Trophoblast cell (in vitro differentiated cells and primary cell): ENCODE results near the gene RPL41.

Source experiments
- DNase-seq, 2 donors: peaks; one replicate each; pipeline ENCODE4 v3.0.0-alpha.2; 2016
- H2AFZ ChIP-seq: 2 replicates; pipeline ENCODE4 v1.6.1; 2013; ENCODE audit warnings: low read length, moderate library complexity, mild to moderate bottlenecking; ENCODE audit not compliant: insufficient read depth, poor library complexity
- H2AK5ac ChIP-seq: 2 replicates; pipeline ENCODE4 v1.6.1; 2013; ENCODE audit warnings: mild to moderate bottlenecking, low read length
- H2BK120ac ChIP-seq: 2 replicates; pipeline ENCODE4 v1.6.1; 2013; ENCODE audit warnings: low read length, mild to moderate bottlenecking, moderate library complexity; ENCODE audit not compliant: insufficient read depth, poor library complexity
- H2BK12ac ChIP-seq: 2 replicates; pipeline ENCODE4 v1.6.1; 2013; ENCODE audit warnings: mild to moderate bottlenecking, low read length, moderate library complexity
- H2BK5ac ChIP-seq: 2 replicates; pipeline ENCODE4 v1.6.1; 2013; ENCODE audit warnings: low read length, low read depth, moderate library complexity, mild to moderate bottlenecking; ENCODE audit not compliant: poor library complexity
- H3K14ac ChIP-seq: 2 replicates; pipeline ENCODE4 v1.6.1; 2013; ENCODE audit warnings: mild to moderate bottlenecking, low read length
- H3K18ac ChIP-seq: 2 replicates; pipeline ENCODE4 v1.6.1; 2013; ENCODE audit warnings: mild to moderate bottlenecking, low read length
- H3K23ac ChIP-seq: 2 replicates; pipeline ENCODE4 v1.6.1; 2013; ENCODE audit warnings: low read length
- H3K27ac ChIP-seq: 2 replicates; pipeline ENCODE4 v1.5.1; 2013; ENCODE audit warnings: low read depth, mild to moderate bottlenecking, inconsistent platforms, low read length, moderate library complexity
- H3K27me3 ChIP-seq: 2 replicates; pipeline ENCODE4 v1.6.1; 2013; ENCODE audit warnings: inconsistent platforms, mild to moderate bottlenecking, low read length, moderate library complexity; ENCODE audit not compliant: insufficient read depth
- H3K36me3 ChIP-seq, 2 experiments: 1 replicate in 1 of 2; 2 replicates in 1 of 2; pipeline ENCODE4 v1.6.1; 2013; ENCODE audit warnings: low read length in 2 of 2, mild to moderate bottlenecking in 2 of 2, moderate library complexity in 1 of 2; ENCODE audit not compliant: insufficient read depth in 2 of 2, control insufficient read depth in 1 of 2
- H3K4ac ChIP-seq: 2 replicates; pipeline ENCODE4 v1.6.1; 2013; ENCODE audit warnings: low read depth, mild to moderate bottlenecking, low read length, moderate library complexity
- H3K4me1 ChIP-seq, 2 experiments: 1 replicate in 1 of 2; 2 replicates in 1 of 2; pipeline ENCODE4 v1.6.1; 2013; ENCODE audit warnings: low read length in 2 of 2, mild to moderate bottlenecking in 2 of 2, moderate library complexity in 1 of 2; ENCODE audit not compliant: insufficient read depth in 2 of 2, control insufficient read depth in 1 of 2
- H3K4me2 ChIP-seq: 2 replicates; pipeline ENCODE4 v1.6.1; 2013; ENCODE audit warnings: inconsistent platforms, mild to moderate bottlenecking, low read length, moderate library complexity
- H3K4me3 ChIP-seq: 2 replicates; pipeline ENCODE4 v1.5.1; 2013; ENCODE audit warnings: mild to moderate bottlenecking, low read depth, low read length, inconsistent platforms
- H3K79me1 ChIP-seq: one replicate; pipeline ENCODE4 v1.6.1; 2013; ENCODE audit warnings: low read length
- H3K79me2 ChIP-seq: 2 replicates; pipeline ENCODE4 v1.6.1; 2013; ENCODE audit warnings: low read length, mild to moderate bottlenecking; ENCODE audit not compliant: control insufficient read depth, insufficient read depth, poor library complexity
- H3K9ac ChIP-seq: 2 replicates; pipeline ENCODE4 v1.6.1; 2013; ENCODE audit warnings: mild to moderate bottlenecking, low read length
- H3K9me3 ChIP-seq: 2 replicates; pipeline ENCODE4 v1.6.1; 2013; ENCODE audit warnings: low read depth, mild to moderate bottlenecking, control low read depth, inconsistent platforms, low read length; ENCODE audit not compliant: insufficient read depth
- H4K12ac ChIP-seq: 2 replicates; pipeline ENCODE4 v1.6.1; 2013; ENCODE audit warnings: low read depth, mild to moderate bottlenecking, low read length, moderate library complexity
- H4K8ac ChIP-seq: 2 replicates; pipeline ENCODE4 v1.6.1; 2013; ENCODE audit warnings: low read depth, mild to moderate bottlenecking, low read length, moderate library complexity
- H4K91ac ChIP-seq: one replicate; pipeline ENCODE4 v1.6.1; 2013; ENCODE audit warnings: low read depth, mild to moderate bottlenecking, low read length, moderate library complexity
- WGBS: extraction: QIAGEN DNeasy Blood & Tissue Kit; methylation state at CpG from one replicate; pipeline ENCODE4 v1.1.7; 2013; ENCODE audit warnings: missing lambda C conversion rate; ENCODE audit not compliant: insufficient read length, insufficient coverage; ENCODE audit errors: extremely low coverage; 5-methylcytosine and 5-hydroxymethylcytosine counted together

Gene RPL41

GRCh38 chr12:56162468-56163290 is 46.2 kb downstream of the RPL41 start:
- Histone ChIP-seq H3K4me2 (no peak overlapping the region), H4K12ac (no peak overlapping the region), H3K36me3 (peaks cover 59 to 64% of the 10 kb centered on the region in 2 experiments), H2BK12ac (no peak overlapping the region), H3K4me3 (no peak overlapping the region), H3K18ac (no peak overlapping the region), H3K4me1 (peaks cover 18 to 20% of the 10 kb centered on the region in 2 experiments), H3K9ac (no peak overlapping the region), H2BK120ac (no peak overlapping the region), H4K91ac (no peak overlapping the region), H3K79me1 (peaks cover 11% of the 10 kb centered on the region), H4K8ac (no peak overlapping the region), H3K4ac (no peak overlapping the region), H2AK5ac (no peak overlapping the region), H3K79me2 (peaks cover 16% of the 10 kb centered on the region), H3K9me3 (peaks cover 4% of the 10 kb centered on the region), H2AFZ (no peak overlapping the region), H3K27me3 (no peaks in the 10 kb centered on the region), H3K23ac (no peak overlapping the region), H2BK5ac (no peak overlapping the region), H3K14ac (no peak overlapping the region), H3K27ac (no peak overlapping the region)
- WGBS = no CpG with 5 or more reads among the region's 11 CpGs
- DNase-seq = peak in 1 of 2 donors; percentile 51

GRCh38 chr12:56163533-56164344 is 47.3 kb downstream of the RPL41 start:
- H2AK5ac ChIP-seq = no peak overlapping the region
- no CpG with 5 or more reads among the region's 11 CpGs for WGBS
- H3K27me3 ChIP-seq = no peaks in the 10 kb centered on the region
- H3K9ac ChIP-seq = no peak overlapping the region
- H3K23ac ChIP-seq = no peak overlapping the region
- no peak overlapping the region for H4K91ac ChIP-seq
- H3K36me3 ChIP-seq = peaks cover 68 to 73% of the 10 kb centered on the region in 2 experiments
- peaks cover 18 to 20% of the 10 kb centered on the region in 2 experiments for H3K4me1 ChIP-seq
- no peak overlapping the region for H2BK12ac ChIP-seq
- H3K18ac ChIP-seq = no peak overlapping the region
- H4K12ac ChIP-seq = no peak overlapping the region
- no peak overlapping the region for H3K27ac ChIP-seq
- H3K4ac ChIP-seq = no peak overlapping the region
- H3K9me3 ChIP-seq = peaks cover 2% of the 10 kb centered on the region
- no peak overlapping the region for H3K4me2 ChIP-seq
- no peak overlapping the region for H4K8ac ChIP-seq
- no peak overlapping the region for H2BK5ac ChIP-seq
- H3K14ac ChIP-seq = no peak overlapping the region
- DNase-seq = peak in 1 of 2 donors; percentile 18
- H3K4me3 ChIP-seq = peak overlapping the region; percentile 13
- H2AFZ ChIP-seq = no peak overlapping the region
- peaks cover 11% of the 10 kb centered on the region for H3K79me2 ChIP-seq
- no peak overlapping the region for H2BK120ac ChIP-seq
- H3K79me1 ChIP-seq = peaks cover 6% of the 10 kb centered on the region

GRCh38 chr12:56164345-56164729 is 47.9 kb downstream of the RPL41 start:
- H3K36me3 ChIP-seq = peaks cover 72 to 77% of the 10 kb centered on the region in 2 experiments
- no peak overlapping the region for H3K27ac ChIP-seq
- no peak overlapping the region for H2BK5ac ChIP-seq
- no peak for DNase-seq
- H3K9me3 ChIP-seq = peaks cover 2% of the 10 kb centered on the region
- 100% methylated on average over 1 of the region's 17 CpGs for WGBS
- H3K23ac ChIP-seq = no peak overlapping the region
- H3K79me2 ChIP-seq = peaks cover 6% of the 10 kb centered on the region
- H3K4me2 ChIP-seq = no peak overlapping the region
- H2BK120ac ChIP-seq = no peak overlapping the region
- no peak overlapping the region for H4K91ac ChIP-seq
- H2AFZ ChIP-seq = no peak overlapping the region
- peaks cover 2% of the 10 kb centered on the region for H3K79me1 ChIP-seq
- H4K8ac ChIP-seq = no peak overlapping the region
- H3K4me3 ChIP-seq = no peak overlapping the region
- no peak overlapping the region for H3K4ac ChIP-seq
- no peak overlapping the region for H3K14ac ChIP-seq
- H3K18ac ChIP-seq = no peak overlapping the region
- H4K12ac ChIP-seq = no peak overlapping the region
- no peak overlapping the region for H2AK5ac ChIP-seq
- H3K4me1 ChIP-seq = peaks cover 18 to 19% of the 10 kb centered on the region in 2 experiments
- no peaks in the 10 kb centered on the region for H3K27me3 ChIP-seq
- H3K9ac ChIP-seq = no peak overlapping the region
- H2BK12ac ChIP-seq = no peak overlapping the region

GRCh38 chr12:56165369-56165768 is 48.9 kb downstream of the RPL41 start:
- H3K4me1 ChIP-seq = peaks cover 9% of the 10 kb centered on the region in 2 experiments
- peaks cover 2% of the 10 kb centered on the region for H3K9me3 ChIP-seq
- no peaks in the 10 kb centered on the region for H3K79me1 ChIP-seq
- no peak overlapping the region for H4K12ac ChIP-seq
- H3K4ac ChIP-seq = no peak overlapping the region
- DNase-seq = peak; percentile 43 to 57
- no peaks in the 10 kb centered on the region for H3K79me2 ChIP-seq
- H4K91ac ChIP-seq = no peak overlapping the region
- no peaks in the 10 kb centered on the region for H3K27me3 ChIP-seq
- no peak overlapping the region for H4K8ac ChIP-seq
- no peak overlapping the region for H3K14ac ChIP-seq
- H3K27ac ChIP-seq = no peak overlapping the region
- no peak overlapping the region for H3K4me3 ChIP-seq
- no peak overlapping the region for H3K18ac ChIP-seq
- H3K9ac ChIP-seq = no peak overlapping the region
- H2AFZ ChIP-seq = no peak overlapping the region
- peaks cover 73 to 77% of the 10 kb centered on the region in 2 experiments for H3K36me3 ChIP-seq
- H3K4me2 ChIP-seq = no peak overlapping the region
- no peak overlapping the region for H2BK5ac ChIP-seq
- H2BK120ac ChIP-seq = no peak overlapping the region
- H3K23ac ChIP-seq = no peak overlapping the region
- no peak overlapping the region for H2BK12ac ChIP-seq
- WGBS = no CpG with 5 or more reads among the region's 4 CpGs
- no peak overlapping the region for H2AK5ac ChIP-seq
